Measurements from ENCODE around the gene GCHFR. TPM values are rescaled to one million over a fixed set of nuclear protein-coding genes. Genes with fewer than 3 reads are reported as not detected.

GCHFR gene
- total RNA-seq, 1 donor from 2014 or later, result 1.6 TPM

DNA sequence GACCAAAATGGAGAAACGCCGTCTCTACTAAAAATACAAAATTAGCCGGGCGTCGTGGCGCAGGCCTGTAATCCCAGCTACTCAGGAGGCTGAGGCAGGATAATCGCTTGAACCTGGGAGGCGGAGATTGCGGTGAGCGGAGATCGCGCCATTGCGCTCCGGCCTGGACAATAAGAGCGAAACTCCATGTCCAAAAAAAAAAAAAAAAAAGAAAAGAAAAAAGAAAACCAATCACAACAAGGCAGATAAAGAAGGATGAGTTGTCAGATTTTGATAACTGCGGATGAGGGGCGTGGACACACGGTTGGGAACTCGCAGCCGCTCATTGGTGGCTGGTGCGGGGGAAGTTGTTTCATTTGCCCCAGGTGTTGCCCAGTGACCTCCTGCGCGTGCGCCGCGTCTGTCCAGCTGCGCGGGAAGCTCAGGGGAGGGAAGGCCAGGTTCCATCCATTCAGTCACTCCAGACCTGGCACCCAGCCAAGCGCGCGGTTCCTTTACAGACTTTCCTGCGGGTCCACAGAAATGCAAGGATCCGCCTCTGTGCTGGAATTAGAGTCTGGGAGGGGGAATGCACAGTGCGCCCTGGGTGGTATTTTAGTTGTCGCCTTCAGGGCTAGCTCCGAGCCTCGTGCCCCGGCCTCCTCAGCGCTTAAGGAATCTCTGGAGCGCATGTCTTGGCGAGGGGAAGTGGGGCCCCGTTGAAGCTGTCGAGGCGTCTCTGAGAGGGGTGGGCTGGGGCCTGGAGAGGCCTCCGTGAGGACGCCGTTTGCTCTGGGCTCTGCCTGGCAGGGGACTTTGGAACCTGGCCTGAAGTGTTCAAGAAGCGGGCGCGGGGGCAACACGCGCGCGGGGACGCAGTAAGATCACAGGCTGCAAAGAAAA, 708 bp upstream of the GCHFR start:
- TF ChIP-seq, protein P1, sequence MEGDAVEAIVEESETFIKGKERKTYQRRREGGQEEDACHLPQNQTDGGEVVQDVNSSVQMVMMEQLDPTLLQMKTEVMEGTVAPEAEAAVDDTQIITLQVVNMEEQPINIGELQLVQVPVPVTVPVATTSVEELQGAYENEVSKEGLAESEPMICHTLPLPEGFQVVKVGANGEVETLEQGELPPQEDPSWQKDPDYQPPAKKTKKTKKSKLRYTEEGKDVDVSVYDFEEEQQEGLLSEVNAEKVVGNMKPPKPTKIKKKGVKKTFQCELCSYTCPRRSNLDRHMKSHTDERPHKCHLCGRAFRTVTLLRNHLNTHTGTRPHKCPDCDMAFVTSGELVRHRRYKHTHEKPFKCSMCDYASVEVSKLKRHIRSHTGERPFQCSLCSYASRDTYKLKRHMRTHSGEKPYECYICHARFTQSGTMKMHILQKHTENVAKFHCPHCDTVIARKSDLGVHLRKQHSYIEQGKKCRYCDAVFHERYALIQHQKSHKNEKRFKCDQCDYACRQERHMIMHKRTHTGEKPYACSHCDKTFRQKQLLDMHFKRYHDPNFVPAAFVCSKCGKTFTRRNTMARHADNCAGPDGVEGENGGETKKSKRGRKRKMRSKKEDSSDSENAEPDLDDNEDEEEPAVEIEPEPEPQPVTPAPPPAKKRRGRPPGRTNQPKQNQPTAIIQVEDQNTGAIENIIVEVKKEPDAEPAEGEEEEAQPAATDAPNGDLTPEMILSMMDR (IDR thresholded peaks at IDR 0.05), result no peak
- H3K4me3 Mint-ChIP-seq (ENCODE audit: unreplicated experiment), result peak overlapping the region; percentile 75
- H3K4me1 Mint-ChIP-seq (ENCODE audit: low read depth), result peaks cover 39% of the 10 kb centered on the region
- peaks cover 3% of the 10 kb centered on the region for H3K27me3 Mint-ChIP-seq (ENCODE audit: low read depth)
- no peaks in the 10 kb centered on the region for H3K36me3 Mint-ChIP-seq (ENCODE audit: low read depth)
- H3K27ac Mint-ChIP-seq (ENCODE audit: unreplicated experiment), result peak overlapping the region; percentile 69
- DNase-seq (ENCODE audit: low spot score), result no peak
- no peaks in the 10 kb centered on the region for H3K9me3 Mint-ChIP-seq (ENCODE audit: low read depth)

DNA sequence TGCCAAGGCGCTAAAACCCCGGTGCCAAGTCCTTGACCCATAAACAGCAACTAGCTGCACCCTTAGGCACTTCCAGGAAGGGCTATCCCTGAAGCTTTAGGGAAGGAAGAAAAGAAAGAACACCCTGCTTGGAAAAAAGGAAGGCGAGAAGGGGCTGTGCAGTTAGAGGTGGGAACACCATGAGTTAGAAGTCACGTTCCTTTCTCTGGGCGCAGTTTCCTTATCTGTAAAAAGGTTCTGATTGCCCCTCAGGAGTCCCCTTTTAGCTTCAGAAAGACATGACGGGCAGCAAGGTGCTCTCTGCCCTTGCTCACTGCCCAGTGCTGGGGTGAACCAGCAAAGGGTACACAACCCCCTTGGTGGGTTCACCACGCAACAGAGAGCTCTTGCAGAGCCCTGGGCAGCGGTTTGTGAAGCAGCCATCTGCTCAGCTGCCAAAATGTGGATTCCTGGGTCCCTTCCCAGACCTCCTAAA, 798 bp downstream of the GCHFR start:
- DNase-seq (ENCODE audit: low spot score), result no peak
- TF ChIP-seq, protein P1 (IDR thresholded peaks at IDR 0.05), result no peak
- Mint-ChIP-seq H3K36me3 (ENCODE audit: low read depth) (no peaks in the 10 kb centered on the region), H3K27me3 (ENCODE audit: low read depth) (peaks cover 3% of the 10 kb centered on the region), H3K27ac (ENCODE audit: unreplicated experiment) (peak overlapping the region; percentile 69), H3K4me1 (ENCODE audit: low read depth) (peaks cover 43% of the 10 kb centered on the region), H3K9me3 (ENCODE audit: low read depth) (no peaks in the 10 kb centered on the region), H3K4me3 (ENCODE audit: unreplicated experiment) (peak overlapping the region; percentile 75)

DNA sequence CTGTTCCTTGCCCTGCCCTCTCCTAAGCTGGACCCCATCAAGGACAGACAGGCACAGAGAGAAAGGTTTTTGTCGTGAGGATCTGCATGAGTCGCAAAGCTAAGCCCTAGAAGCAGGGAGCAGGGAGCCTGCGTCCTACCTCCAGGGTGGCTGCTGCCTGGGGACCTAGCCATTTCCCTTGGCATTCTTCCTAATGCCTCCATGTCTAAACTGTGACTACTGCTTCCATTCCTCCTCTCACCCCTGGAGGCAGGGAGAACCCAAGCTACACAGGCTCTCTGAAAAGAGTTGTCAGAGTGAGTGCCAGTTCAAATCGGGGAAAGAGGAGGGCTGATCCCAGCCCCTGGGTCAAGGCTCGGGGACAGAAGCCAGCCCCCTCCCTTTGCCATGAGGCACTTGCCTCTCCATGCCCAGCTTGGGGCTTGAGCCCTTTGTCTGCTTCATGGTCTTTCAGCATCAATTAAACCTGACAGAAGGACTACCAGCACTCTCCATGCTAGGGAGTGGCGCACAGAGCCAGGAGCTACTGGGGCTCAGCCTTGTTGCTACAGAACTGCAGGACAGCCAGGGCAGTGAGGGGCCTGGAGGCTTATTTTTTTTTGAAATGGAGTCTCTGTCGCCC, 2.4 kb downstream of the GCHFR start:
- peaks cover 49% of the 10 kb centered on the region for H3K4me1 Mint-ChIP-seq (ENCODE audit: low read depth)
- no peak for DNase-seq (ENCODE audit: low spot score)
- H3K36me3 Mint-ChIP-seq (ENCODE audit: low read depth), result no peaks in the 10 kb centered on the region
- TF ChIP-seq, protein P1 (IDR thresholded peaks at IDR 0.05), result no peak
- H3K4me3 Mint-ChIP-seq (ENCODE audit: unreplicated experiment), result no peak overlapping the region
- H3K27me3 Mint-ChIP-seq (ENCODE audit: low read depth), result no peaks in the 10 kb centered on the region
- peak overlapping the region; percentile 49 for H3K27ac Mint-ChIP-seq (ENCODE audit: unreplicated experiment)
- H3K9me3 Mint-ChIP-seq (ENCODE audit: low read depth), result no peaks in the 10 kb centered on the region

DNA sequence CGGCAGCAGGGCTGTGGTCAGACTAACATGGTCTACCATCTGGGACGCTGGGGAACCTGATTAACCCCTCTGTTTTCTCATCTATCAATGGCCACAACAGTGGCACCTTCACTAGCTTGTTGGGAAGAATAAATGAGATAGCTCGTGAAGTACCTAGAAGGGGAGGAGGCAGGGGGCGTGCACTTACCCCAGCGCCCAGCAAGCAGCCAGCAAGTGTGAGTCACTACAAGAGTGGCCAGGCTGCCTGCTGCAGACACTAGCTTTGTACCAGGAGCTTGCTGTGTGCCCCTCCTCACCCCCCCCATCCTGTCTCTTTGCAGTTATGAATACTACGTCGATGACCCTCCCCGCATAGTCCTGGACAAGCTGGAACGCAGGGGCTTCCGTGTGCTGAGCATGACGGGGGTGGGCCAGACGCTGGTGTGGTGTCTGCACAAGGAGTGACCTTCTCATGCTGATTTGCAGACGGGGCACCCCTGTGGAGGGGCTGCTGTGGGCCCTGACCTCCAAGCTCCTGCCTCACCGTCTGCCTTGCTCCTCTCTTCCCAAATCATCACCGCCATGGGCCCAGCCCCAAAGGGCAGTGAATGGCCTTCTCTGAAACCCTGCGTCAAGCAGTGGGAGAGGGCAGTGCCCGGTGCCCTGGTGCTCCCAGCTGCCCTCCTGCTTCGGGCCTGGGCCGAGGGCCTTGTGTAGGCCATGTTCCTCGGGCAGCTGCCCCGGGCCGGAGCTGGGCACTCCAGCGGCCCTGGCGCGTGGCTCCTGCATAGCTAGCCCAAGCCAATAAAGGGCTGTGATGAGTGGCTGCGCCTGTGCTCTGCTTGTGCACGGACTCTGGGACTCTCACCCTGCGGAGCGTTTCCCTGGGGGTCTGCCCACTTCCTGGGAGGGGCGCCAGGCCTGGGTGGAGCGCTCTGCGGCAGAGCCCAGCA, 3.3 kb downstream of the GCHFR start:
- TF ChIP-seq, protein P1 (IDR thresholded peaks at IDR 0.05), result no peak
- no peak for DNase-seq (ENCODE audit: low spot score)
- Mint-ChIP-seq H3K4me1 (ENCODE audit: low read depth) (peaks cover 49% of the 10 kb centered on the region), H3K4me3 (ENCODE audit: unreplicated experiment) (no peak overlapping the region), H3K27me3 (ENCODE audit: low read depth) (no peaks in the 10 kb centered on the region), H3K36me3 (ENCODE audit: low read depth) (peaks cover 2% of the 10 kb centered on the region), H3K27ac (ENCODE audit: unreplicated experiment) (no peak overlapping the region), H3K9me3 (ENCODE audit: low read depth) (no peaks in the 10 kb centered on the region)

Data from chondrocyte (in vitro differentiated cells).